ENCODE measurements around the gene GNG13. TPM values are rescaled to one million over a fixed set of nuclear protein-coding genes. Genes with fewer than 3 reads are reported as not detected.

The GNG13 gene
- total RNA-seq, 1 experiment from 2014 or later = not detected

DNA sequence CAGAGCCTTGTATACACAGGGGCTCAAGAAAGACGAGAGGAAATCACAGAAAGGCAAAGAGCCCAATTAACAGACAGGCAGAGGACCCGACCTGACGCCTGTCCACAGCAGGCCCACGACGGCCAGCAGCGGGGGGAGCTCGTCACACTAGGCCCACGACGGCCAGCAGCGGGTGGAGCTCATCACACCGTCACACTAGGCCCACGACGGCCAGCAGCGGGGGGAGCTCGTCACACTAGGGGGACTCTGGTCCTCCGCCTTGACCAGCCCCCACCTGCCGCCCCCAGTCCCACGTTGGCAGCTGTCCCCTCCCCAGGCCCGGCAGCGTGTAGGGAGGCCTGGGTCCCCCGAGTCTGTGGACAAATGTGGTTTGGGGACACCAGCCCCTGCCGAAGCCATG is 23.7 kb upstream of the GNG13 start:
- ChIA-PET CTCF (no interaction called here), POLR2A (ENCODE audit: low non-redundant PET) (no interaction called here)
- no peak for DNase-seq (ENCODE audit: low spot score)
- BruUV-seq (replicated peaks) = no TSS peak
- H3K4me1 ChIP-seq (ENCODE audit: insufficient read depth, low read length, poor library complexity, severe bottlenecking) = peaks cover 8% of the 10 kb centered on the region
- no peaks in the 10 kb centered on the region for H3K9me3 ChIP-seq (ENCODE audit: low read depth, low read length, poor library complexity, severe bottlenecking)
- TF ChIP-seq EZH2 (IDR thresholded peaks at IDR 0.05; ENCODE audit: borderline replicate concordance, low read depth, low read length, poor library complexity, severe bottlenecking) (no peak), CTCF (conservative IDR thresholded peaks at IDR 0.05; ENCODE audit: low read depth, low read length) (no peak)
- intact Hi-C loops (cut with micrococcal nuclease; ENCODE audit: unreplicated experiment) = no loop called here
- H3K27ac ChIP-seq (ENCODE audit: low read depth, low read length, poor library complexity, severe bottlenecking) = no peak overlapping the region
- H3K36me3 ChIP-seq (ENCODE audit: insufficient read depth, low read length, poor library complexity, severe bottlenecking) = no peaks in the 10 kb centered on the region
- no peak overlapping the region for H3K4me3 ChIP-seq (ENCODE audit: low read depth, low read length, poor library complexity, severe bottlenecking)
- H3K27me3 ChIP-seq (replicated peaks; ENCODE audit: insufficient read depth, low read depth, low read length, poor library complexity) = no peaks in the 10 kb centered on the region

GRCh38 chr16:822909-823297 is 22.4 kb upstream of the GNG13 start:
- no peaks in the 10 kb centered on the region for H3K27me3 ChIP-seq (replicated peaks; ENCODE audit: insufficient read depth, low read depth, low read length, poor library complexity)
- no peaks in the 10 kb centered on the region for H3K9me3 ChIP-seq (ENCODE audit: low read depth, low read length, poor library complexity, severe bottlenecking)
- intact Hi-C loops (cut with micrococcal nuclease; ENCODE audit: unreplicated experiment) = no loop called here
- TF ChIP-seq CTCF (conservative IDR thresholded peaks at IDR 0.05; ENCODE audit: low read depth, low read length) (no peak), EZH2 (IDR thresholded peaks at IDR 0.05; ENCODE audit: borderline replicate concordance, low read depth, low read length, poor library complexity, severe bottlenecking) (no peak)
- POLR2A ChIA-PET (ENCODE audit: low non-redundant PET) = no interaction called here
- no TSS peak for BruUV-seq (replicated peaks)
- CTCF ChIA-PET = no interaction called here
- no peak overlapping the region for H3K27ac ChIP-seq (ENCODE audit: low read depth, low read length, poor library complexity, severe bottlenecking)
- no peak for DNase-seq (ENCODE audit: low spot score)
- peaks cover 8% of the 10 kb centered on the region for H3K4me1 ChIP-seq (ENCODE audit: insufficient read depth, low read length, poor library complexity, severe bottlenecking)
- no peaks in the 10 kb centered on the region for H3K36me3 ChIP-seq (ENCODE audit: insufficient read depth, low read length, poor library complexity, severe bottlenecking)
- H3K4me3 ChIP-seq (ENCODE audit: low read depth, low read length, poor library complexity, severe bottlenecking) = no peak overlapping the region

GRCh38 chr16:822174-822908 is 21.8 kb upstream of the GNG13 start:
- H3K36me3 ChIP-seq (ENCODE audit: insufficient read depth, low read length, poor library complexity, severe bottlenecking) = no peaks in the 10 kb centered on the region
- no peaks in the 10 kb centered on the region for H3K27me3 ChIP-seq (replicated peaks; ENCODE audit: insufficient read depth, low read depth, low read length, poor library complexity)
- H3K4me3 ChIP-seq (ENCODE audit: low read depth, low read length, poor library complexity, severe bottlenecking) = no peak overlapping the region
- CTCF ChIA-PET = no interaction called here
- peaks cover 8% of the 10 kb centered on the region for H3K4me1 ChIP-seq (ENCODE audit: insufficient read depth, low read length, poor library complexity, severe bottlenecking)
- no peaks in the 10 kb centered on the region for H3K9me3 ChIP-seq (ENCODE audit: low read depth, low read length, poor library complexity, severe bottlenecking)
- no peak for DNase-seq (ENCODE audit: low spot score)
- intact Hi-C loops (cut with micrococcal nuclease; ENCODE audit: unreplicated experiment) = no loop called here
- no TSS peak for BruUV-seq (replicated peaks)
- H3K27ac ChIP-seq (ENCODE audit: low read depth, low read length, poor library complexity, severe bottlenecking) = no peak overlapping the region
- TF ChIP-seq CTCF (conservative IDR thresholded peaks at IDR 0.05; ENCODE audit: low read depth, low read length) = no peak
- no peak for TF ChIP-seq EZH2 (IDR thresholded peaks at IDR 0.05; ENCODE audit: borderline replicate concordance, low read depth, low read length, poor library complexity, severe bottlenecking)
- POLR2A ChIA-PET (ENCODE audit: low non-redundant PET) = no interaction called here
